Measurements from ENCODE around the gene FAM187B.

The FAM187B gene

DNA sequence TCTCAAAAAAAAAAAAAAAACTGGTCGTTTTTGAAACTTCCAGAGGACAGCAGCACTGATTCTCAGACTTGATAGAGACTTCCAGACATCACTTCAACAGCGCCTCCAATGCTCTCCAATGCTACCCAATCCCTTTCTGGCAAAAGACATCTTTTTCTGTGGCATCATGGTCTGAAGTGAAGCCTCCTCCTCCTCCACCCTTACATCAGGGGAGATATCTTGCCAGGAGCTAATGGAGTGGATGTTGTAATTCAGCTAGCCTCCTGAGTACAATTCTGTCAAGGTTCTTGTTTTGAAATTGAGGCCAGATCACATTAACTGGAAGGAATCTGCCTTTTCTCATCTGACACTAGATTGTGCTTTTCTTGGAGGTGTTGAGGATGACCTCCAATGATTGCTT lies 49.8 kb downstream of the FAM187B start:
- no peak for DNase-seq (ENCODE audit: low spot score)

DNA sequence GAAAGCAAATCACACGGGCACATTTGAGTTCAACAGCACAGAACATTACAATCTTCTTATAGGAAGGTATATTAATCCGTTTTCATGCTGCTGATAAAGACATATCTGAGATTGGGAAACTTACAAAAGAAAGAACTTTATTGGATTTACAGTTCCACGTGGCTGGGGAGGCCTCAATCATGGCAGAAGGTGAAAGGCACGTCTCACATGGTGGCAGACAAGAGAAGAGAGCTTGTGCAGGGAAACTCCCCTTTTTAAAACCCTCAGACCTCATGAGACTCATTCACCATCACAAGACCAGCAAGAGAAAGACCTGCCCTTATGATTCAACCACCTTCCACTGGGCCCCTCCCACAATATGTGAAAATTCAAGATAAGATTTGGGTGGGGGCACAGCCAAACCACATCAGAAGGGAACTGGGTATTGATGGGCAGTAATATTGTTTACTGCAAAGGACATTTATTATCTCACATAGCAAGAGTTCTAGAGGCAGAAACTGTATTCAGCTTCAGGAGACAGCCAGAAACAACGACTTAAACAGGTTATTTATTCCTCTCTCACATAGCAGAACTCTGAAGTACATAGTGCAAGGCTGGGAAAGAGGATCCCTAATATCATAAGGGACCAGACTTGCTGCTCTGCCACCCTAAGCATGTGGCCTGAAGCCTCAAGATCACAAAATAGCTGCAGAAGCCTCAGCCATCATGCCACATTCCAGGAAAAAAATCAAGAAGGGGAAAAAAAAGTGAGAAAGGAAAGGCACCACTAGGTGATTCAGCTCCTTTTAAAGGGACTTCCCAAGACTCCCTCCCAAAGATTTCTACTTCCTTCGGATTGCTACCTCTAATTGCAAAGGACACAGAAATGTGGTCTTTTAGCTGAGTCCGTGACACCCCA lies 50.9 kb downstream of the FAM187B start:
- no peak for DNase-seq (ENCODE audit: low spot score)

DNA sequence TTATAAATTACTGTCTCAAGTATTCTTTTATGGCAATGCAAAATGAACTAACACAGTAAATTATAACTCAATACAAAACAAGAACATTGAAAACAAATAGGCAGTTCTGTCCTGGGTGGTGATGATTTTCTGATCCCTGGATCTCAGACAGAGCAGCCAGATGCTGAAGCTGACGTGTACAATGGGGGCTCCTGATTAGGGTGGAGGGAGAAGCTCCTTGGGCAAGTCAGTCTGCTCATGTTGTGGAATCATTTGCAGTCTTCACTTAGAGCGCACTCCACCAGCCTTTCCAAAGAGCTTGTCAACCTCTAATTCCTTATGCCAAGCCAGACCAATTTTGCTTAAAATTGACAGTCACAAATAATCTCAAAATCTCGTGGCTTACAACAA lies 52.4 kb downstream of the FAM187B start:
- DNase-seq (ENCODE audit: low spot score): no peak

All from germinal center (tissue), 1 donor.